AG10803 (cell line): Measurements from ENCODE around the gene OXA1L.

Experiments
- DNase-seq: peaks from one replicate; pipeline ENCODE4 v3.0.0; 2010; ENCODE audit warnings: low read depth
- H3K4me3 ChIP-seq: 2 replicates; pipeline ENCODE4 v1.5.1; 2011; ENCODE audit warnings: mild to moderate bottlenecking, low read length, control low read depth
- CTCF ChIP-seq: conservative IDR thresholded peaks from 2 replicates; pipeline ENCODE4 v1.5.1; 2011; ENCODE audit warnings: mild to moderate bottlenecking, low read length, control low read depth, inconsistent platforms

OXA1L gene

GRCh38 chr14:22793976-22794375 lies 27.5 kb downstream of the OXA1L start:
- no peak overlapping the region for H3K4me3 ChIP-seq

GRCh38 chr14:22794551-22794951 lies 28.1 kb downstream of the OXA1L start:
- H3K4me3 ChIP-seq, result no peak overlapping the region
- TF ChIP-seq CTCF, result no peak
- DNase-seq, result no peak

More at GRCh38 chr14:22793976-22794375, 27.5 kb downstream of the OXA1L start:
- DNase-seq, result no peak
- TF ChIP-seq CTCF, result no peak

- no peak overlapping the region for H3K4me3 ChIP-seq
- no peak for DNase-seq
- TF ChIP-seq CTCF, result no peak
Measured at GRCh38 chr14:22796087-22796707, 29.7 kb downstream of the OXA1L start.

GRCh38 chr14:22797017-22797917 lies 30.8 kb downstream of the OXA1L start:
- no peak for TF ChIP-seq CTCF
- no peak overlapping the region for H3K4me3 ChIP-seq
- DNase-seq, result no peak

- DNase-seq, result no peak
- no peak overlapping the region for H3K4me3 ChIP-seq
- no peak for TF ChIP-seq CTCF
Measured at GRCh38 chr14:22798528-22798927, 32.0 kb downstream of the OXA1L start.

- DNase-seq, result no peak
- H3K4me3 ChIP-seq, result no peak overlapping the region
- no peak for TF ChIP-seq CTCF
Measured at GRCh38 chr14:22800346-22800745, 33.9 kb downstream of the OXA1L start.

- DNase-seq, result no peak
- TF ChIP-seq CTCF, result no peak
- no peak overlapping the region for H3K4me3 ChIP-seq
Measured at GRCh38 chr14:22801716-22802115, 35.2 kb downstream of the OXA1L start.
